Measurements from ENCODE around the gene ABCC2. TPM values are rescaled to one million over a fixed set of nuclear protein-coding genes. Genes with fewer than 3 reads are reported as not detected.

Gene ABCC2
- total RNA-seq, 3 donors from 2014 or later: 0.69 to 1.6 (median 1.6) TPM

- Histone ChIP-seq H3K4me1 (ENCODE audit: low read depth) (no peaks in the 10 kb centered on the region), H3K4me3 (no peak overlapping the region), H3K36me3 (ENCODE audit: low read depth) (no peaks in the 10 kb centered on the region), H3K9me3 (no peaks in the 10 kb centered on the region)
- no peak for ATAC-seq
- no peak for DNase-seq
- no peak for TF ChIP-seq CTCF (IDR thresholded peaks at IDR 0.05)
- intact Hi-C loops (cut with DNase I, micrococcal nuclease): no loop called here
These were observed 11.4 kb downstream of the ABCC2 start for GRCh38 chr10:99793819-99794218.

- DNase-seq (no peak), ATAC-seq (no peak)
- no peaks in the 10 kb centered on the region for H3K36me3 ChIP-seq (ENCODE audit: low read depth)
- no peaks in the 10 kb centered on the region for H3K4me1 ChIP-seq (ENCODE audit: low read depth)
- no peaks in the 10 kb centered on the region for H3K9me3 ChIP-seq
- no peak for TF ChIP-seq CTCF (IDR thresholded peaks at IDR 0.05)
- H3K4me3 ChIP-seq: no peak overlapping the region
- intact Hi-C loops (cut with DNase I, micrococcal nuclease): no loop called here
These were observed 14.5 kb downstream of the ABCC2 start for GRCh38 chr10:99796928-99797327.

GRCh38 chr10:99798031-99798430 lies 15.6 kb downstream of the ABCC2 start:
- no peak for TF ChIP-seq CTCF (IDR thresholded peaks at IDR 0.05)
- ATAC-seq (no peak), DNase-seq (no peak)
- no peaks in the 10 kb centered on the region for H3K4me1 ChIP-seq (ENCODE audit: low read depth)
- intact Hi-C loops (cut with DNase I, micrococcal nuclease): no loop called here
- H3K4me3 ChIP-seq: no peak overlapping the region
- H3K9me3 ChIP-seq: no peaks in the 10 kb centered on the region
- no peaks in the 10 kb centered on the region for H3K36me3 ChIP-seq (ENCODE audit: low read depth)

- Histone ChIP-seq H3K9me3 (no peaks in the 10 kb centered on the region), H3K36me3 (ENCODE audit: low read depth) (no peaks in the 10 kb centered on the region), H3K4me1 (ENCODE audit: low read depth) (no peaks in the 10 kb centered on the region), H3K4me3 (no peak overlapping the region)
- intact Hi-C loops (cut with DNase I, micrococcal nuclease): no loop called here
- no peak for TF ChIP-seq CTCF (IDR thresholded peaks at IDR 0.05)
- no peak for DNase-seq
- no peak for ATAC-seq
These were observed 16.5 kb downstream of the ABCC2 start for GRCh38 chr10:99798920-99799319.

GRCh38 chr10:99799613-99800012 lies 17.2 kb downstream of the ABCC2 start:
- ATAC-seq: no peak
- intact Hi-C loops (cut with DNase I, micrococcal nuclease): no loop called here
- Histone ChIP-seq H3K36me3 (ENCODE audit: low read depth) (no peaks in the 10 kb centered on the region), H3K4me3 (no peak overlapping the region), H3K4me1 (ENCODE audit: low read depth) (no peaks in the 10 kb centered on the region), H3K9me3 (no peaks in the 10 kb centered on the region)
- no peak for TF ChIP-seq CTCF (IDR thresholded peaks at IDR 0.05)
- DNase-seq: no peak

GRCh38 chr10:99804471-99804870 lies 22.0 kb downstream of the ABCC2 start:
- H3K4me3 ChIP-seq: no peak overlapping the region
- intact Hi-C loops (cut with DNase I, micrococcal nuclease): no loop called here
- DNase-seq (no peak), ATAC-seq (no peak)
- no peaks in the 10 kb centered on the region for H3K36me3 ChIP-seq (ENCODE audit: low read depth)
- TF ChIP-seq CTCF (IDR thresholded peaks at IDR 0.05): no peak
- H3K4me1 ChIP-seq (ENCODE audit: low read depth): no peaks in the 10 kb centered on the region
- no peaks in the 10 kb centered on the region for H3K9me3 ChIP-seq

Data from mucosa of descending colon (tissue), 3 donors.